Activated naive CD4-positive, alpha-beta T cell treated with anti-CD3 and anti-CD28 coated beads, Interleukin-2, amount 10 ng/mL, durations not matched to agents 7 days and 5 days (primary cell): ENCODE results near the gene GRIK3.
A peak's percentile ranks its signal among the peaks of the same experiment; 100 is the strongest.
"Not testable (repeated sequence)": the region's sequence is repeated elsewhere in the genome, so short reads cannot be mapped to it uniquely, and the experiment has no call there.

Source experiments
- CTCF ChIA-PET: fragments of 350-600 bp; sonication (Branson Sonifier 250); formaldehyde crosslinking; loops from one replicate; lab custom pipeline; 2021; ENCODE audit warnings: antibody characterized with exemption; lab: Charles Lee
- DNase-seq: peaks from one replicate; pipeline ENCODE4 v3.0.0-alpha.2; 2020
- H3K27ac Mint-ChIP-seq: one replicate; pipeline ENCODE4 v1.8.0; 2021; ENCODE audit warnings: mild to moderate bottlenecking, moderate library complexity, mixed read lengths
- H3K27me3 Mint-ChIP-seq: one replicate; pipeline ENCODE4 v1.8.0; 2021; ENCODE audit warnings: mild to moderate bottlenecking, mixed read lengths
- H3K36me3 Mint-ChIP-seq: one replicate; pipeline ENCODE4 v1.8.0; 2021; ENCODE audit warnings: mixed read lengths
- H3K4me1 Mint-ChIP-seq: one replicate; pipeline ENCODE4 v1.8.0; 2021; ENCODE audit warnings: mixed read lengths
- H3K4me3 Mint-ChIP-seq: one replicate; pipeline ENCODE4 v1.8.0; 2021; ENCODE audit warnings: mild to moderate bottlenecking, moderate library complexity, mixed read lengths
- H3K9me3 Mint-ChIP-seq: one replicate; pipeline ENCODE4 v1.8.0; 2021; ENCODE audit warnings: mixed read lengths

The GRIK3 gene

DNA sequence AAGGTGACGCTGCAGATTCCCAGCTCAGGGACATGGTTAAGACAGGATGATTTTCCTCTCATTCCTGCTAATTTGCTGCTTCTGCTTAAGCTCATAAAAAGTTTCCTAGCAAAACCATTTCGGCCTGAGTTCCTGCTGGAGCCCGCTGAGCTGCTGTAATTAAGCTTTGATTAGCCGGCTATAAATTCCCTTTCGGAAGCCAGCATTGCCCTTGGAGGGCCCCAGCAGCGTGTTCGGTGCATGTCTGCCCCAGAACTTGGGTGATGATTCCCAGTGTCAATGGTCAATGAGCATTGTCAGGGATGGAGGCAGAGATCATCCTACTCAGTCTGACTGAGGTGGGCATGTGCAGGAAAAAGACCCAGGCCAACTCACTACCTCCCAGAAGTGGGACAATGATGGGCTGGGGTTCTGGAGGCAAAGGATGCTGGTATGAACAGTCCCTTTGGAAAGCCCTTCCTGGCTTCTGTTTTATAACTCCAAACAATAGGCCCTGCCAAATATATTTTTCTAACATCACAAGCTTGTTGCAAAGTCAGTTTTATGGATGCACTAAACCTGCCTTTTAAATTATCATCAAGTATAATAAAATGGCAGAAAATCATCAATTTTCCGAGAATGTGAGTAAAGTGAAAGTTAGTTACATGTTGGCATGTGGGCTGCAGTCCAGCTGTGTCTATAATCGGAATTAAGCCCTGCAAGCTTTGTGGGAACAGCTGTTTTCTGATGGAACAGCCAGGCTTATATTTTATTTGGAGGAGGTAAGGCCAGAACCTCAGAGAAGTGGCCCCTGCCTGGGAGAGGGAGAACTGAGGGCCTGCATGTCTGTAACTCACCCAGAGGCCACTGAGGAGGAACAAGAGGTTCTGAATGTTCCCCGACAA lies 257.1 kb downstream of the GRIK3 start:
- Mint-ChIP-seq H3K27me3 (peaks cover 32% of the 10 kb centered on the region), H3K27ac (no peak overlapping the region), H3K36me3 (no peaks in the 10 kb centered on the region), H3K4me3 (no peak overlapping the region), H3K4me1 (no peaks in the 10 kb centered on the region), H3K9me3 (no peaks in the 10 kb centered on the region)
- CTCF ChIA-PET: no interaction called here
- DNase-seq: no peak

- H3K27me3 Mint-ChIP-seq: peaks cover 42% of the 10 kb centered on the region
- no peaks in the 10 kb centered on the region for H3K9me3 Mint-ChIP-seq
- H3K36me3 Mint-ChIP-seq: no peaks in the 10 kb centered on the region
- no peak overlapping the region for H3K27ac Mint-ChIP-seq
- no peaks in the 10 kb centered on the region for H3K4me1 Mint-ChIP-seq
- CTCF ChIA-PET: no interaction called here
- no peak overlapping the region for H3K4me3 Mint-ChIP-seq
- no peak for DNase-seq
These were observed 258.1 kb downstream of the GRIK3 start for GRCh38 chr1:36776256-36776655.

- Mint-ChIP-seq H3K27me3 (peaks cover 47% of the 10 kb centered on the region), H3K4me1 (no peaks in the 10 kb centered on the region), H3K36me3 (no peaks in the 10 kb centered on the region), H3K9me3 (no peaks in the 10 kb centered on the region), H3K27ac (no peak overlapping the region), H3K4me3 (no peak overlapping the region)
- CTCF ChIA-PET: no interaction called here
- DNase-seq: no peak
These were observed 258.6 kb downstream of the GRIK3 start for GRCh38 chr1:36775716-36776115.

DNA sequence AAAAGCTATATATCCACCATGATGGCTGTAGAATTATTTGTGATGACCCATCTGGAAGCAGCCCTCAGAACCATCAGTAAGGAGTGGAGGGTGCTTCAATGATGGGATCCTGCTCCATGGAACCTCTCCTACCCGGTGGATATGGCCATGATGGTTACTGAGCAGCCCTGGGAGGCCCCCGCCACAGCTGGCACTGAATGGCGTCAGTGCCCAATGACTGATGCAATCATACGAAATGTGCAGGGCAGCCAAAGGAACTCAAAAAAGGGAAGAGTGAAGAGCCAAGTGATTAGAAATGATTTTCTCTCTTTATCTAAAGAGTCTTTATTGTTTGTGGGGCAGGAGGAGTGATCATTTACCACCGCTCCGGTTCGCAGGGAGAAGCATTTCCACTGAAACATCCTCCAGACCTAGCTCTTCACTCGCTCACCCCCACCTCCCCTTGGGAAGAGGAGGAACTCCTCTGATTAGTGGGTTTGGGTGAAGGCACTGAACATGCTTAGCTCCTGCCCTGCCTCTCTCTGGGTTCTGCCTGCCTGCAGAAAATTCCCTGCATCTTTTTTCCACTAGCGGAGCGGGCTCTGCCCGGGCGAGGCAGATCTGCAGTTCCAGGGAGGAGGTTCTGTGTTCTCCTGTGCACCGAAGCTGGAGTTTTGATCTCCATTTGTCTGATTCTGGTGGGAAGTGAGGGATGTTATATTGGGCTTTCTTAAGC lies 260.3 kb downstream of the GRIK3 start:
- no peak overlapping the region for H3K4me3 Mint-ChIP-seq
- no peaks in the 10 kb centered on the region for H3K36me3 Mint-ChIP-seq
- CTCF ChIA-PET: no interaction called here
- no peaks in the 10 kb centered on the region for H3K9me3 Mint-ChIP-seq
- H3K27me3 Mint-ChIP-seq: peaks cover 55% of the 10 kb centered on the region
- H3K27ac Mint-ChIP-seq: no peak overlapping the region
- H3K4me1 Mint-ChIP-seq: no peaks in the 10 kb centered on the region
- no peak for DNase-seq

DNA sequence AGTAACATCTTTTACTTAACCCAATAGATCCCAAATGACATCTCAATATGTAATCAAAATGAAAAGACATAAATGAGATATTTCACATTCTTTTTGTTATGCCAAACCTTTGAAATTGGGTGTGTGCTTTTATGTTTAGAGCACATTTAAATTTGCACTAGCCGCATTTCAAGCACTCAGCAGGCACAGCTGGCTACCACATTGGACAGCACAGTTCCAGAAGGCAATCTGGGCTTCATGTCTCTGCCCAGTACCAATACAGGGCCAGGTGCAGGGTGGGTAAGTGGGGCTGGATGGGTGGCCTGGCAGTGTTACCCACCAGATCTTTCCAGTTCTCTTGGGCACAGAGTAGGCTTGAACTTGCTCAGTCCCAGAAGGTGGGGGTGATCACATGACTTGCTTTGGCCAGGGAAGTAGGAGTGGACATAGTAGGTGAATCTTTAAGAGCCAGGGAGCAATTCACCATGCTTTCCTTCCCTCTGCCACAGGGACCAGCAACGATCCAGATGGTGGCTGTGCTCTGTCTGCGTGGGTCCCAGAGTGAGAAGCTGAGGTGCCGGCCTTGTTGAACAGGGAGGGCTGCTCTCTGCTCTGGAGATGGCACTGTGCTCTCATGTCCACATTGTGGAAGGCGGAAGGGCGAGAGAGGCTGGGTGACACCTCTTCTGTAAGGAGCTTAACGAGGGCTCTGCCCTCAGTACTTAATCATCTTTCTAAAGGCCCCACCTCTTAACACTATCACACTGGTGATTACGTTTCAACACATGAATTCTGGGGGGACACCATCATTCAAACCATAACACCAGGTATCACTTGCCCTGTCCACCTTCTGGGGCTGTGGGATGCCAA lies 261.4 kb downstream of the GRIK3 start:
- Mint-ChIP-seq H3K36me3 (no peaks in the 10 kb centered on the region), H3K4me1 (no peaks in the 10 kb centered on the region), H3K27me3 (peaks cover 58% of the 10 kb centered on the region), H3K27ac (no peak overlapping the region), H3K4me3 (no peak overlapping the region), H3K9me3 (no peaks in the 10 kb centered on the region)
- DNase-seq: no peak
- CTCF ChIA-PET: no interaction called here

GRCh38 chr1:36771660-36772284 lies 262.5 kb downstream of the GRIK3 start:
- Mint-ChIP-seq H3K9me3 (no peaks in the 10 kb centered on the region), H3K27ac (no peak overlapping the region), H3K27me3 (peaks cover 54% of the 10 kb centered on the region), H3K4me1 (no peaks in the 10 kb centered on the region), H3K4me3 (no peak overlapping the region), H3K36me3 (no peaks in the 10 kb centered on the region)
- CTCF ChIA-PET: no interaction called here
- no peak for DNase-seq

DNA sequence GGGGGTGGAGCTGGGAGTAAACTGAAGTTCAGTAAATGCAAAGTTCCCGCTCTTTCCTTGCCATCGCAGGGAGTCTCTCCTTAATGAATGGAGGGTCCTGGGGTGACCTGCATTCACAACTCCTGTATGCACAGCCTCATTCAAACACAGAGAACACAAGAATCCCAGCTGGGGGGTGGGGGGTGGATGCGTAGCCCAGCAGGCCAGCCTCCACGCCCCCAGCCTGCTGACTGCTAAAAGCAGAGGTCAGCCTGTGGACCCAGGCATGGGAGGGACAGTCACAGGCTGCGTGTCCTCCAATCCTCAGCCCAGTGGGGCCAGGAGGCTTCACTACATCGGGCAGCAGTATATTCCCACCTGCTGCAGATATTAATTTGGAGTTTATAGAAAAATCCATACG lies 263.1 kb downstream of the GRIK3 start:
- DNase-seq: peak; percentile 7
- CTCF ChIA-PET: no interaction called here
- H3K9me3 Mint-ChIP-seq: no peaks in the 10 kb centered on the region
- H3K4me1 Mint-ChIP-seq: no peaks in the 10 kb centered on the region
- peaks cover 48% of the 10 kb centered on the region for H3K27me3 Mint-ChIP-seq
- H3K36me3 Mint-ChIP-seq: no peaks in the 10 kb centered on the region
- H3K27ac Mint-ChIP-seq: no peak overlapping the region
- H3K4me3 Mint-ChIP-seq: no peak overlapping the region

- DNase-seq: peak; percentile 15
- Mint-ChIP-seq H3K4me3 (no peak overlapping the region), H3K27ac (no peak overlapping the region), H3K4me1 (no peaks in the 10 kb centered on the region), H3K27me3 (peaks cover 42% of the 10 kb centered on the region), H3K36me3 (no peaks in the 10 kb centered on the region), H3K9me3 (no peaks in the 10 kb centered on the region)
- CTCF ChIA-PET: no interaction called here
These were observed 264.2 kb downstream of the GRIK3 start for GRCh38 chr1:36769886-36770830.

DNA sequence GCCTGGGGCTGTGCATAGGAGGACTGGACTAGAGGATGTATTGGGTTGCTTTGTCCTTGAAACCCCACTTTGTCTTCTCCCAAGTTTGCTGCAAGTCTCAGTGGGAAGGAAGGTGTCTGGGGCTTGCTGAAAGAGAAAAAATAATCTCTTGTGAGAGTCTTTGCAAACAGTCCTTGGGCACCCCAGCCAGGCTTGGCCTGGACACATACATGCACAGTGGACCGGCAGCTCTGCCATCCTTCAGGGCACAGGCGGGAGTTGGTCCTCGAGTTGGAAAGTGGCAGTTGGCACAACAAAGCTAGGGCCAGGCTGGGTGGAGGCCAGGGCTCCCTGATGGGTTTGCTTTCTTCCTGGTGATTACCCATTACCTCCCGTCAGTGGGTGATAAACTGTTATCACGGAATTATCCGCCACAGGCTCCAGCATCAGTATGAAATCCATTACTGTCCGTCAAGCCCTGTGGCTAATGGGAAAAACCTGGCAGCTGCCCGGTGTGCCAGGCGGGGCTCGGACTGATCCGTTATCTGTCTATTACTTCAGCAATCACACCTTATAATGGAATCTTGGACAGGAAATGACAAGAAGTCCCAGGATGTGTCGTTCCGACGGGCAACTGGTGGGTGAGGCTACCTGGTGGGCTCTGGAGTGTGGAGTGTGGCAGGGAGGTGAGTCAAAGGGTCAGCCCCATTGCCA lies 265.7 kb downstream of the GRIK3 start:
- no peak overlapping the region for H3K27ac Mint-ChIP-seq
- H3K9me3 Mint-ChIP-seq: no peaks in the 10 kb centered on the region
- CTCF ChIA-PET: no interaction called here
- H3K36me3 Mint-ChIP-seq: no peaks in the 10 kb centered on the region
- H3K27me3 Mint-ChIP-seq: peaks cover 42% of the 10 kb centered on the region
- DNase-seq: peak; percentile 14
- no peak overlapping the region for H3K4me3 Mint-ChIP-seq
- no peaks in the 10 kb centered on the region for H3K4me1 Mint-ChIP-seq

DNA sequence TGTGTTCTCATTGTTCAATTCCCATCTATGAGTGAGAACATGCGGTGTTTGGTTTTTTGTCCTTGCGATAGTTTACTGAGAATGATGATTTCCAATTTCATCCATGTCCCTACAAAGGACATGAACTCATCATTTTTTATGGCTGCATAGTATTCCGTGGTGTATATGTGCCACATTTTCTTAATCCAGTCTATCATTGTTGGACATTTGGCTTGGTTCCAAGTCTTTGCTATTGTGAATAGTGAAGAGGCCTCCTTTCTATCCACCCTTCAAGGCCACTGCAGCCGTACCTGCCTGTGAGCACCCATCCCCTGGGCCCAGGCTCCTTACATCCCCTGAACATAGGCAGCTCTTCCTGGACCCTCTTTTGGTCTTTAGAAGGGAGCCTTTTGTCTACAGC lies 266.9 kb downstream of the GRIK3 start:
- H3K36me3 Mint-ChIP-seq, H3K4me1 Mint-ChIP-seq, CTCF ChIA-PET, H3K4me3 Mint-ChIP-seq, DNase-seq, H3K9me3 Mint-ChIP-seq, H3K27ac Mint-ChIP-seq: not testable (repeated sequence)
- peaks cover 34% of the 10 kb centered on the region for H3K27me3 Mint-ChIP-seq

DNA sequence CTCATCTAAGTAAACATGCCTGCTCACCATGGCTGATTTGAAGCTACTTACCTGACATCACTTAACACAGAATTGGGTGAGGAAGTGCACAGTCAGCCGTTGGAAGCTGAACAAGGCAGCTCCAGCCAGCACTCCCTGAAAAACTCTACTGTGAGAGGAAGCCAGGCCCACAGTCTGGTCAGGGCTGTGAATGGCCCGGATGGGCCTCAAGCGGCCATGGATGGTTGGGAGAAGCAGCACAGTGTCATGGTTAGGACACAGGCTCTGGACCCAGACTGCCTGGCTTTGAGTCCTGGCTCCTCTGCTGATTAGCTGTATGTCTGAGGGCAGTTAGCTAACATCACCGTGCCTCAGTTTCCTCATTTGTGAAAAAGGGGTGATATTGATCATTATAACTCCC lies 267.8 kb downstream of the GRIK3 start:
- Mint-ChIP-seq H3K4me1 (no peaks in the 10 kb centered on the region), H3K27ac (no peak overlapping the region), H3K4me3 (no peak overlapping the region), H3K9me3 (no peaks in the 10 kb centered on the region), H3K36me3 (no peaks in the 10 kb centered on the region), H3K27me3 (peaks cover 25% of the 10 kb centered on the region)
- CTCF ChIA-PET: no interaction called here
- no peak for DNase-seq

- Mint-ChIP-seq H3K27me3 (peaks cover 18% of the 10 kb centered on the region), H3K27ac (no peak overlapping the region), H3K4me3 (no peak overlapping the region), H3K9me3 (no peaks in the 10 kb centered on the region), H3K4me1 (no peaks in the 10 kb centered on the region), H3K36me3 (no peaks in the 10 kb centered on the region)
- no peak for DNase-seq
- CTCF ChIA-PET: no interaction called here
These were observed 268.5 kb downstream of the GRIK3 start for GRCh38 chr1:36765785-36766300.

GRCh38 chr1:36764798-36765197 lies 269.5 kb downstream of the GRIK3 start:
- Mint-ChIP-seq H3K36me3 (no peaks in the 10 kb centered on the region), H3K9me3 (no peaks in the 10 kb centered on the region), H3K27ac (no peak overlapping the region), H3K4me3 (no peak overlapping the region), H3K27me3 (peaks cover 8% of the 10 kb centered on the region), H3K4me1 (no peaks in the 10 kb centered on the region)
- DNase-seq: no peak
- CTCF ChIA-PET: no interaction called here
